Suprapubic skin (tissue), 4 donors: ENCODE measurements around the gene ACAD11. TPM values are rescaled to one million over a fixed set of nuclear protein-coding genes. Genes with fewer than 3 reads are reported as not detected.
A peak's percentile ranks its signal among the peaks of the same experiment; 100 is the strongest.

Source experiments
- DNase-seq, 2 donors: peaks; one replicate each; pipeline ENCODE4 v3.0.0-alpha.2; 2019; ENCODE audit warnings: low spot score in 2 of 2
- H3K27ac ChIP-seq: fragments of 200-600 bp; sonication (generic); one replicate; pipeline ENCODE4 v1.5.1; 2019
- H3K27me3 ChIP-seq: fragments of 200-600 bp; sonication (generic); one replicate; pipeline ENCODE4 v1.5.1; 2019
- H3K36me3 ChIP-seq: fragments of 200-600 bp; sonication (generic); one replicate; pipeline ENCODE4 v1.5.1; 2019
- H3K4me1 ChIP-seq: fragments of 200-600 bp; sonication (generic); one replicate; pipeline ENCODE4 v1.5.1; 2019
- H3K4me3 ChIP-seq: fragments of 200-600 bp; sonication (generic); one replicate; pipeline ENCODE4 v1.5.1; 2019; ENCODE audit warnings: mild to moderate bottlenecking
- H3K9me3 ChIP-seq: fragments of 200-600 bp; sonication (generic); one replicate; pipeline ENCODE4 v1.5.1; 2019
- CTCF ChIP-seq, 2 donors: fragments of 200-600 bp in 1 of 2; fragments of 450-650 bp in 1 of 2; sonication (generic) in 1 of 2; IDR thresholded peaks; one replicate each; pipeline ENCODE4 v1.5.1; 2016 to 2019; ENCODE audit warnings: antibody characterized with exemption in 2 of 2, mild to moderate bottlenecking in 1 of 2, moderate library complexity in 1 of 2
- EP300 ChIP-seq: sonication (generic); formaldehyde crosslinking; IDR thresholded peaks from one replicate; pipeline ENCODE4 v1.6.1; 2017; ENCODE audit warnings: antibody characterized with exemption
- POLR2A ChIP-seq, 2 donors: fragments of 450-650 bp; IDR thresholded peaks; one replicate each; pipeline ENCODE4 v1.6.1; 2017; ENCODE audit warnings: antibody characterized with exemption in 2 of 2, mild to moderate bottlenecking in 2 of 2, moderate library complexity in 2 of 2
- POLR2AphosphoS5 ChIP-seq, 3 donors: sonication (generic); formaldehyde crosslinking; IDR thresholded peaks; one replicate each; pipeline ENCODE4 v1.6.1; 2017; ENCODE audit warnings: antibody characterized with exemption in 3 of 3
- WGBS: methylation state at CpG from one replicate; pipeline ENCODE4 v1.1.5; 2018; 5-methylcytosine and 5-hydroxymethylcytosine counted together
- total RNA-seq, 4 donors: library from RNA; depleted of rRNA; stranded (reverse); fragments of >200 nt; gene quantifications; one replicate each; pipeline ENCODE4 v1.1.0, GENCODE V29; 2016

The ACAD11 gene
- total RNA-seq, 4 donors from 2014 or later: 18.2 to 112 (median 23.3) TPM

DNA sequence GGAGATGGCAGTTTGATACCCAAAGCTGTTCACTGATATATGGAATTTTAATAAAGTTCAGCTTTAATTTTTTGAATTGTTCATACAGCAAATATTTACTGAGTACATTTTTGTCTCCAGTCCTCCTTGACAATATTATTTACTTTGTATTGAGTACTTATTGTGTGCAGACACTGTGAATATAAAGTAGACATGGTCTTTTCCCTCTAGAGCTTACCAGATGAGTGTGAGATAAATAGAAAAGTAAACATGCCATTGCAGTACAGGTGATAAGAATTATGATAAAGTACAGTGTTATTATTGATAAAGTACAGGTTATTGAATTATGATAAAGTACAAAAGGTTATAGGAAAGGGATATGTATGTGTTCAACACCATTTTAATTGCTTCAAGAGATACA lies 2.6 kb upstream of the ACAD11 start:
- Histone ChIP-seq H3K27ac (no peak overlapping the region), H3K9me3 (no peaks in the 10 kb centered on the region), H3K36me3 (no peaks in the 10 kb centered on the region), H3K27me3 (no peaks in the 10 kb centered on the region), H3K4me1 (peaks cover 37% of the 10 kb centered on the region), H3K4me3 (no peak overlapping the region)
- DNase-seq: no peak
- TF ChIP-seq EP300 (no peak), POLR2AphosphoS5 (IDR thresholded peaks at IDR 0.05) (no peak), POLR2A (IDR thresholded peaks at IDR 0.05) (no peak), CTCF (IDR thresholded peaks at IDR 0.05) (no peak)

GRCh38 chr3:132661101-132661500 lies 1.5 kb upstream of the ACAD11 start:
- no peaks in the 10 kb centered on the region for H3K27me3 ChIP-seq
- WGBS: 15% methylated on average over 8 of the region's 8 CpGs
- peak overlapping the region; percentile 92 for H3K4me3 ChIP-seq
- no peaks in the 10 kb centered on the region for H3K9me3 ChIP-seq
- H3K36me3 ChIP-seq: no peaks in the 10 kb centered on the region
- H3K27ac ChIP-seq: peak overlapping the region; percentile 93
- peaks cover 37% of the 10 kb centered on the region for H3K4me1 ChIP-seq
- TF ChIP-seq CTCF (IDR thresholded peaks at IDR 0.05): no peak
- no peak for TF ChIP-seq POLR2AphosphoS5 (IDR thresholded peaks at IDR 0.05)
- no peak for TF ChIP-seq EP300
- no peak for TF ChIP-seq POLR2A (IDR thresholded peaks at IDR 0.05)
- no peak for DNase-seq

DNA sequence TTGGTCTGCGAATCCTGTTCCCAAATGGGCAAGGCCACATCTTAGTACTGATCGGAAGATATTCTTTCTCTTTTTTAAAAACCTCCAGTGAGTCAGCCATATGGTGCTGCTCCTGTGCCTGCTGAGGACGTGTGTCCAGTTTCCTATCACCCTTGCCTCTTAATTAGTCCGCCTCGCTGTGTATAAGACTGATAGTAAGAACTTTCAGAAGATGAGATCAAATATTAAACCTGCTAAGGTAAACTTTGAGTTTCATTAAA lies 1.1 kb upstream of the ACAD11 start:
- Histone ChIP-seq H3K4me1 (peaks cover 37% of the 10 kb centered on the region), H3K27me3 (no peaks in the 10 kb centered on the region), H3K9me3 (no peaks in the 10 kb centered on the region), H3K36me3 (no peaks in the 10 kb centered on the region), H3K4me3 (peak overlapping the region; percentile 92), H3K27ac (peak overlapping the region; percentile 93)
- TF ChIP-seq CTCF (IDR thresholded peaks at IDR 0.05): no peak
- TF ChIP-seq EP300: no peak
- TF ChIP-seq POLR2AphosphoS5 (IDR thresholded peaks at IDR 0.05): no peak
- no peak for TF ChIP-seq POLR2A (IDR thresholded peaks at IDR 0.05)
- WGBS: 2% methylated on average over 5 of the region's 5 CpGs
- DNase-seq: no peak

DNA sequence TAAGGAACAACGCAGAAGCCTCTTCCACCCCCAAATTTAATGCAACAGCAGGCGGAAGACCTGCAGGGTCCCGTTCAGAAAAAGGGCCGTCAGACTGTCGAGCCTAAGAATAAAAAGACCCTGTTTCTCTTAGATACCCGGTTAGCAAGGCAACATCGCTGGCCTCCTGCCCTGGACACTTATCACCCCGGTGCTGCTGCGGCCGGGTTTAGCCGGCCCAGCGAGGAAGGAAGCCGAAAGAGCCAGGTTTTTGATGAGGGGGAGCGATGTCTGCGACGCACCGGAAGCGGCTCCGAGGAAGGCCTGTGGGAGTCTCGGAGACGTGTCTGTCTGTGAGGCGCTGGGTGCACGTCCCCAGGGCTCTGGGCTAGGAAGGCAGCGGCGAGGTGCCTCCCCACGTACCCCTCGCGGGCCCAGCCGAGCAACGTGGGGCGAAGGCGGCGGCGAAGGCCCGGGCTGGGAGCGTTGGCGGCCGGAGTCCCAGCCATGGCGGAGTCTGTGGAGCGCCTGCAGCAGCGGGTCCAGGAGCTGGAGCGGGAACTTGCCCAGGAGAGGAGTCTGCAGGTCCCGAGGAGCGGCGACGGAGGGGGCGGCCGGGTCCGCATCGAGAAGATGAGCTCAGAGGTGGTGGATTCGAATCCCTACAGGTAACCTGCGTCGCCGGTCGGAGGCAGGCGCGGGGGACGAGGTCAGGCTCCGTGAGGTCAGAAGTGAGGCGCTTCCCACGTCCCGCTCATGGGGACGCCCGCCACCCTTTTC lies 622 bp upstream of the ACAD11 start, which contains the start of gene UBA5:
TSS of gene UBA5 (plus strand) at position 278 of the 759 bp plus-strand sequence. CDS start at position 487, 209 bp downstream.
- TF ChIP-seq CTCF (IDR thresholded peaks at IDR 0.05) (no peak), EP300 (no peak), POLR2AphosphoS5 (IDR thresholded peaks at IDR 0.05) (peak in 1 of 3 donors; percentile 63), POLR2A (IDR thresholded peaks at IDR 0.05) (no peak)
- Histone ChIP-seq H3K4me3 (peak within 1 kb of the TSS; percentile 92), H3K9me3 (no peaks in the 10 kb centered on the region), H3K27me3 (no peaks in the 10 kb centered on the region), H3K27ac (peak within 1 kb of the TSS; percentile 93), H3K4me1 (peaks cover 37% of the 10 kb centered on the region), H3K36me3 (no peaks in the 10 kb centered on the region)
- under 1% methylated on average over 39 of the region's 64 CpGs for WGBS
- DNase-seq: peak; percentile 76 to 83

GRCh38 chr3:132659000-132659364 lies 627 bp downstream of the ACAD11 start:
- H3K9me3 ChIP-seq: no peaks in the 10 kb centered on the region
- WGBS: 4% methylated on average over 7 of the region's 7 CpGs
- H3K4me1 ChIP-seq: peaks cover 37% of the 10 kb centered on the region
- no peak for DNase-seq
- no peaks in the 10 kb centered on the region for H3K27me3 ChIP-seq
- TF ChIP-seq POLR2AphosphoS5 (IDR thresholded peaks at IDR 0.05) (no peak), POLR2A (IDR thresholded peaks at IDR 0.05) (no peak), EP300 (no peak), CTCF (IDR thresholded peaks at IDR 0.05) (no peak)
- no peaks in the 10 kb centered on the region for H3K36me3 ChIP-seq
- H3K4me3 ChIP-seq: peak overlapping the region; percentile 92
- H3K27ac ChIP-seq: peak overlapping the region; percentile 93
